Endothelial cell (in vitro differentiated cells): ENCODE results near the gene AMBP. TPM values are rescaled to one million over a fixed set of nuclear protein-coding genes. Genes with fewer than 3 reads are reported as not detected.

Experiments used
- DNase-seq: peaks from one replicate; pipeline ENCODE4 v3.0.0; 2021; ENCODE audit warnings: low spot score
- H3K27ac Mint-ChIP-seq: one replicate; pipeline ENCODE4 v1.8.0; 2021; ENCODE audit warnings: mixed read lengths, inconsistent platforms; ENCODE audit not compliant: unreplicated experiment
- H3K27me3 Mint-ChIP-seq: one replicate; pipeline ENCODE4 v1.8.0; 2021; ENCODE audit warnings: mild to moderate bottlenecking, moderate library complexity, mixed read lengths, inconsistent platforms; ENCODE audit not compliant: unreplicated experiment
- H3K36me3 Mint-ChIP-seq: one replicate; pipeline ENCODE4 v1.8.0; 2021; ENCODE audit warnings: mild to moderate bottlenecking, low read depth, mixed read lengths, inconsistent platforms; ENCODE audit not compliant: unreplicated experiment
- H3K4me1 Mint-ChIP-seq: one replicate; pipeline ENCODE4 v1.8.0; 2021; ENCODE audit warnings: mild to moderate bottlenecking, mixed read lengths, inconsistent platforms; ENCODE audit not compliant: unreplicated experiment
- H3K4me3 Mint-ChIP-seq: one replicate; pipeline ENCODE4 v1.8.0; 2021; ENCODE audit warnings: mild to moderate bottlenecking, mixed read lengths, inconsistent platforms; ENCODE audit not compliant: unreplicated experiment
- H3K9me3 Mint-ChIP-seq: one replicate; pipeline ENCODE4 v1.8.0; 2021; ENCODE audit warnings: mixed read lengths, inconsistent platforms; ENCODE audit not compliant: unreplicated experiment
- CTCF ChIP-seq: fragments of 200-600 bp; sonication (generic); IDR thresholded peaks from one replicate; pipeline ENCODE4 v1.5.0; 2021; ENCODE audit warnings: antibody characterized with exemption; ENCODE audit not compliant: unreplicated experiment
- total RNA-seq: library from RNA; stranded (reverse); fragmentation: NEBNext Ultra II Directional; extraction: Animal tissue kit (Norgen Biotek cat#: 25700); gene quantifications from one replicate; pipeline ENCODE4 v1.2.1, GENCODE V29; 2021; ENCODE audit not compliant: unreplicated experiment

The AMBP gene
- total RNA-seq, 1 donor from 2014 or later: not detected

- Mint-ChIP-seq H3K27ac (no peak overlapping the region), H3K36me3 (peaks cover 25% of the 10 kb centered on the region), H3K4me1 (no peaks in the 10 kb centered on the region), H3K4me3 (no peak overlapping the region), H3K9me3 (no peaks in the 10 kb centered on the region), H3K27me3 (no peaks in the 10 kb centered on the region)
- TF ChIP-seq CTCF: no peak
- DNase-seq: no peak
These were observed 66.0 kb downstream of the AMBP start for GRCh38 chr9:114012126-114012525.

GRCh38 chr9:114011313-114011712 lies 66.8 kb downstream of the AMBP start:
- H3K27ac Mint-ChIP-seq: no peak overlapping the region
- TF ChIP-seq CTCF: no peak
- H3K36me3 Mint-ChIP-seq: peaks cover 22% of the 10 kb centered on the region

More at GRCh38 chr9:114011313-114011712, 66.8 kb downstream of the AMBP start:
- H3K27me3 Mint-ChIP-seq: no peaks in the 10 kb centered on the region
- no peaks in the 10 kb centered on the region for H3K9me3 Mint-ChIP-seq
- H3K4me1 Mint-ChIP-seq: no peaks in the 10 kb centered on the region
- H3K4me3 Mint-ChIP-seq: no peak overlapping the region
- peak; percentile 1 for DNase-seq

Other genes with a start within 250 kb of the AMBP start
- gene ZNF618, start 202.0 kb downstream of the AMBP start, total RNA-seq: 35.0 TPM
- 0.26 TPM for gene KIF12, start 21.0 kb upstream of the AMBP start, total RNA-seq
- gene COL27A1, start 77.2 kb upstream of the AMBP start, total RNA-seq: 61.4 TPM
- gene ORM1, start 244.8 kb upstream of the AMBP start, total RNA-seq: not detected